ENCODE data around the gene CNTNAP2. TPM values are rescaled to one million over a fixed set of nuclear protein-coding genes. Genes with fewer than 3 reads are reported as not detected.

CNTNAP2 gene
- total and polyA plus RNA-seq, 2 of the 8 experiments (the other 6 are each of a cell fraction or from before 2014, with no cell fraction given) = 27.9 to 71.0 TPM

- H3K23ac ChIP-seq (ENCODE audit: insufficient read length) = no peak overlapping the region
- no peak overlapping the region for H3K4me3 ChIP-seq (ENCODE audit: extremely low read depth in 1 of 4, insufficient read depth in 2 of 4, low read depth in 3 of 4, low read length in 4 of 4)
- H2AFZ ChIP-seq (ENCODE audit: low read length) = peak overlapping the region; percentile 78
- no peaks in the 10 kb centered on the region for H3K23me2 ChIP-seq (ENCODE audit: low read depth, low read length)
- no peaks in the 10 kb centered on the region for H3K79me2 ChIP-seq (ENCODE audit: control insufficient read depth in 1 of 2, insufficient read depth in 2 of 2, low read length in 2 of 2)
- WGBS, 2 experiments (ENCODE audit: extremely low coverage in 1 of 2, insufficient coverage in 1 of 2, insufficient read length in 1 of 2, insufficient replicate concordance in 2 of 2, low coverage in 1 of 2, low lambda C conversion rate in 2 of 2, missing lambda C conversion rate in 1 of 2) = 88% methylated on average over 2 of the region's 2 CpGs; no CpG with 5 or more reads in 1 of the 2 experiments
- no peak for FAIRE-seq
- H3K14ac ChIP-seq (ENCODE audit: insufficient read length) = no peak overlapping the region
- no peaks in the 10 kb centered on the region; a peak in 1 of 7 replicates for H3K4me1 ChIP-seq (replicated peaks in 1 of 4; ENCODE audit: control insufficient read depth in 3 of 4, insufficient read depth in 4 of 4, low read length in 3 of 4)
- no peak overlapping the region for H4K5ac ChIP-seq (ENCODE audit: insufficient read length, low read depth, low read length)
- H3K36me3 ChIP-seq (ENCODE audit: control insufficient read depth in 2 of 4, insufficient read depth in 4 of 4, low read length in 3 of 4) = no peaks in the 10 kb centered on the region
- no peak overlapping the region for H2AK5ac ChIP-seq (ENCODE audit: low read depth, low read length)
- no peak for TF ChIP-seq FOSL1 (IDR thresholded peaks at IDR 0.05; ENCODE audit: insufficient read depth, low read depth, low read length)
- no peak for TF ChIP-seq SRF (IDR thresholded peaks at IDR 0.05; ENCODE audit: low read depth, low read length)
- no peak for TF ChIP-seq SIRT6 (IDR thresholded peaks at IDR 0.05; ENCODE audit: low read length)
- no peak for TF ChIP-seq GABPA (IDR thresholded peaks at IDR 0.05; ENCODE audit: borderline replicate concordance, insufficient read depth, low read length)
- no peak for TF ChIP-seq E2F6 (IDR thresholded peaks at IDR 0.05)
- no peak for DNase-seq (ENCODE audit: low read depth in 1 of 2, low spot score in 2 of 2)
- no peak overlapping the region for H4K8ac ChIP-seq (ENCODE audit: extremely low read depth, insufficient read depth, low read length)
- H3K9me3 ChIP-seq (ENCODE audit: insufficient read depth in 2 of 2, low read depth in 1 of 2, low read length in 1 of 2) = no peaks in the 10 kb centered on the region
- H3K9ac ChIP-seq (replicated peaks in 1 of 4; ENCODE audit: extremely low read depth in 1 of 4, low read depth in 3 of 4, low read length in 3 of 4) = no peak overlapping the region
- H3K18ac ChIP-seq (ENCODE audit: extremely low read depth, low read length) = no peak overlapping the region
- no peaks in the 10 kb centered on the region for H4K20me1 ChIP-seq (replicated peaks in 1 of 2; ENCODE audit: control insufficient read depth in 1 of 2, insufficient read depth in 2 of 2, low read length in 2 of 2)
- H3K4ac ChIP-seq (replicated peaks; ENCODE audit: insufficient read length, low read depth, low read length) = no peak overlapping the region
- no peak overlapping the region for H3K56ac ChIP-seq (replicated peaks; ENCODE audit: insufficient read length, low read depth, low read length)
- H2BK20ac ChIP-seq (ENCODE audit: low read length) = no peak overlapping the region
- no peak overlapping the region for H3K27ac ChIP-seq (ENCODE audit: low read depth, low read length)
- H3K4me2 ChIP-seq (ENCODE audit: insufficient read depth in 1 of 2, low read depth in 2 of 2, low read length in 2 of 2) = no peak overlapping the region
- no peak overlapping the region for H4K91ac ChIP-seq (replicated peaks; ENCODE audit: insufficient read length, low read length)
- no peaks in the 10 kb centered on the region for H3K79me1 ChIP-seq (ENCODE audit: low read depth, low read length)
- H2BK5ac ChIP-seq (ENCODE audit: low read depth, low read length) = no peak overlapping the region
- POLR2A ChIA-PET (ENCODE audit: partially characterized antibody) = no interaction called here
- CTCF ChIA-PET (ENCODE audit: partially characterized antibody) = interaction anchor here (0.6 kb wide), 1 partner anchor 13 kb away, joined by 3 read pairs; no protein-coding TSS in a partner anchor
- no peak overlapping the region for H2BK15ac ChIP-seq (ENCODE audit: low read length)
- H3K27me3 ChIP-seq (replicated peaks in 1 of 4; ENCODE audit: control insufficient read depth in 3 of 4, extremely low read depth in 1 of 4, insufficient read depth in 3 of 4, low read length in 3 of 4) = no peaks in the 10 kb centered on the region
- no peak overlapping the region for H2BK120ac ChIP-seq (replicated peaks; ENCODE audit: low read depth, low read length)
- no peak overlapping the region for H2BK12ac ChIP-seq (ENCODE audit: low read depth, low read length)
These were observed 198.4 kb downstream of the CNTNAP2 start for GRCh38 chr7:146314962-146315361.
